ENCODE results near the gene TMEM200C. TPM values are rescaled to one million over a fixed set of nuclear protein-coding genes. Genes with fewer than 3 reads are reported as not detected.

TMEM200C gene

GRCh38 chr18:5840547-5840946 lies 54.8 kb downstream of the TMEM200C start:
- Histone ChIP-seq H3K23ac (ENCODE audit: low read depth, low read length, poor library complexity) (no peak overlapping the region), H2BK120ac (ENCODE audit: low read depth, low read length) (no peak overlapping the region), H2AFZ (ENCODE audit: low read length) (no peak overlapping the region), H2BK5ac (ENCODE audit: low read length) (no peak overlapping the region), H3K79me1 (ENCODE audit: low read depth, low read length) (no peaks in the 10 kb centered on the region), H4K8ac (ENCODE audit: low read depth, low read length) (no peak overlapping the region), H3K4ac (ENCODE audit: low read length) (no peak overlapping the region), H3K27me3 (ENCODE audit: control insufficient read depth in 3 of 3, insufficient read depth in 3 of 3, low read depth in 1 of 3, low read length in 3 of 3) (no peaks in the 10 kb centered on the region), H2AK5ac (ENCODE audit: low read depth, low read length) (no peak overlapping the region), H2BK15ac (ENCODE audit: low read length) (no peak overlapping the region), H3K14ac (ENCODE audit: low read length) (no peak overlapping the region), H3K9ac (ENCODE audit: low read depth, low read length, poor library complexity) (no peak overlapping the region), H4K91ac (ENCODE audit: low read depth, low read length, poor library complexity) (no peak overlapping the region), H3K36me3 (replicated peaks in 1 of 2; ENCODE audit: control insufficient read depth in 2 of 2, insufficient read depth in 2 of 2, low read length in 2 of 2) (no peaks in the 10 kb centered on the region), H3K4me1 (ENCODE audit: control insufficient read depth in 2 of 2, insufficient read depth in 1 of 2, low read depth in 1 of 2, low read length in 2 of 2) (no peaks in the 10 kb centered on the region), H2BK12ac (ENCODE audit: low read length) (no peak overlapping the region), H3K9me3 (replicated peaks in 1 of 2; ENCODE audit: control insufficient read depth in 2 of 2, insufficient read depth in 1 of 2, low read depth in 1 of 2, low read length in 2 of 2) (no peaks in the 10 kb centered on the region), H3K18ac (ENCODE audit: low read length) (no peak overlapping the region), H3K4me3 (ENCODE audit: low read length in 2 of 2) (no peak overlapping the region), H3K4me2 (ENCODE audit: insufficient read depth, low read length, poor library complexity, severe bottlenecking) (no peak overlapping the region), H3K27ac (replicated peaks; ENCODE audit: low read length) (no peak overlapping the region)
- no peak for DNase-seq (ENCODE audit: low spot score)
- no CpG with 5 or more reads among the region's 4 CpGs for WGBS, 2 donors (ENCODE audit: extremely low coverage in 2 of 2, insufficient read length in 2 of 2, insufficient replicate concordance in 1 of 2)

GRCh38 chr18:5840025-5840424 lies 55.3 kb downstream of the TMEM200C start:
- no peak overlapping the region for H3K23ac ChIP-seq (ENCODE audit: low read depth, low read length, poor library complexity)
- no peak overlapping the region for H2AK5ac ChIP-seq (ENCODE audit: low read depth, low read length)
- no peaks in the 10 kb centered on the region for H3K79me1 ChIP-seq (ENCODE audit: low read depth, low read length)
- no peak overlapping the region for H2BK5ac ChIP-seq (ENCODE audit: low read length)
- no peak overlapping the region for H3K27ac ChIP-seq (replicated peaks; ENCODE audit: low read length)
- H3K4me3 ChIP-seq (ENCODE audit: low read length in 2 of 2) = no peak overlapping the region
- no peaks in the 10 kb centered on the region for H3K4me1 ChIP-seq (ENCODE audit: control insufficient read depth in 2 of 2, insufficient read depth in 1 of 2, low read depth in 1 of 2, low read length in 2 of 2)
- H2BK120ac ChIP-seq (ENCODE audit: low read depth, low read length) = no peak overlapping the region
- no peak for DNase-seq (ENCODE audit: low spot score)
- H3K4me2 ChIP-seq (ENCODE audit: insufficient read depth, low read length, poor library complexity, severe bottlenecking) = no peak overlapping the region
- no peak overlapping the region for H3K18ac ChIP-seq (ENCODE audit: low read length)
- H2BK12ac ChIP-seq (ENCODE audit: low read length) = no peak overlapping the region
- H3K14ac ChIP-seq (ENCODE audit: low read length) = no peak overlapping the region
- H3K27me3 ChIP-seq (ENCODE audit: control insufficient read depth in 3 of 3, insufficient read depth in 3 of 3, low read depth in 1 of 3, low read length in 3 of 3) = no peaks in the 10 kb centered on the region
- H4K91ac ChIP-seq (ENCODE audit: low read depth, low read length, poor library complexity) = no peak overlapping the region
- H4K8ac ChIP-seq (ENCODE audit: low read depth, low read length) = no peak overlapping the region
- no peaks in the 10 kb centered on the region for H3K36me3 ChIP-seq (replicated peaks in 1 of 2; ENCODE audit: control insufficient read depth in 2 of 2, insufficient read depth in 2 of 2, low read length in 2 of 2)
- H3K4ac ChIP-seq (ENCODE audit: low read length) = no peak overlapping the region
- no peak overlapping the region for H2AFZ ChIP-seq (ENCODE audit: low read length)
- H3K9me3 ChIP-seq (replicated peaks in 1 of 2; ENCODE audit: control insufficient read depth in 2 of 2, insufficient read depth in 1 of 2, low read depth in 1 of 2, low read length in 2 of 2) = no peaks in the 10 kb centered on the region
- no peak overlapping the region for H3K9ac ChIP-seq (ENCODE audit: low read depth, low read length, poor library complexity)
- H2BK15ac ChIP-seq (ENCODE audit: low read length) = no peak overlapping the region
- WGBS, 2 donors (ENCODE audit: extremely low coverage in 2 of 2, insufficient read length in 2 of 2, insufficient replicate concordance in 1 of 2) = no CpG with 5 or more reads among the region's 2 CpGs

- Histone ChIP-seq H3K27me3 (ENCODE audit: control insufficient read depth in 3 of 3, insufficient read depth in 3 of 3, low read depth in 1 of 3, low read length in 3 of 3) (no peaks in the 10 kb centered on the region), H3K4ac (ENCODE audit: low read length) (no peak overlapping the region), H3K79me1 (ENCODE audit: low read depth, low read length) (no peaks in the 10 kb centered on the region), H3K9me3 (replicated peaks in 1 of 2; ENCODE audit: control insufficient read depth in 2 of 2, insufficient read depth in 1 of 2, low read depth in 1 of 2, low read length in 2 of 2) (no peaks in the 10 kb centered on the region), H3K18ac (ENCODE audit: low read length) (no peak overlapping the region), H2AK5ac (ENCODE audit: low read depth, low read length) (no peak overlapping the region), H3K23ac (ENCODE audit: low read depth, low read length, poor library complexity) (no peak overlapping the region), H2AFZ (ENCODE audit: low read length) (no peak overlapping the region), H3K36me3 (replicated peaks in 1 of 2; ENCODE audit: control insufficient read depth in 2 of 2, insufficient read depth in 2 of 2, low read length in 2 of 2) (no peaks in the 10 kb centered on the region), H2BK5ac (ENCODE audit: low read length) (no peak overlapping the region), H3K4me3 (ENCODE audit: low read length in 2 of 2) (no peak overlapping the region), H2BK120ac (ENCODE audit: low read depth, low read length) (no peak overlapping the region), H2BK12ac (ENCODE audit: low read length) (no peak overlapping the region), H3K4me2 (ENCODE audit: insufficient read depth, low read length, poor library complexity, severe bottlenecking) (no peak overlapping the region), H3K27ac (replicated peaks; ENCODE audit: low read length) (no peak overlapping the region), H4K8ac (ENCODE audit: low read depth, low read length) (no peak overlapping the region), H3K4me1 (ENCODE audit: control insufficient read depth in 2 of 2, insufficient read depth in 1 of 2, low read depth in 1 of 2, low read length in 2 of 2) (no peaks in the 10 kb centered on the region), H3K9ac (ENCODE audit: low read depth, low read length, poor library complexity) (no peak overlapping the region), H3K14ac (ENCODE audit: low read length) (no peak overlapping the region), H4K91ac (ENCODE audit: low read depth, low read length, poor library complexity) (no peak overlapping the region), H2BK15ac (ENCODE audit: low read length) (no peak overlapping the region)
- DNase-seq (ENCODE audit: low spot score) = no peak
- no CpG with 5 or more reads among the region's 8 CpGs for WGBS, 2 donors (ENCODE audit: extremely low coverage in 2 of 2, insufficient read length in 2 of 2, insufficient replicate concordance in 1 of 2)
Measured at GRCh38 chr18:5839102-5839501, 56.2 kb downstream of the TMEM200C start.

Small RNA genes lying within 50 kb of the gene (small RNA-seq; reads per million reads assigned to genes)
- not detected for gene MIR3976 (ENCODE audit: insufficient read depth)
